NB4 (cell line): Measurements from ENCODE around the gene TNFSF15.

ENCODE experiments used
- DNase-seq: peaks from one replicate; pipeline ENCODE4 v3.0.0; 2010; ENCODE audit warnings: low read depth
- H3K4me3 ChIP-seq: one replicate; pipeline ENCODE4 v1.5.1; 2011; ENCODE audit warnings: mild to moderate bottlenecking, low read depth, low read length, moderate library complexity
- CTCF ChIP-seq: IDR thresholded peaks from one replicate; pipeline ENCODE4 v1.5.1; 2012; ENCODE audit warnings: low read depth, low read length
- MAX ChIP-seq: IDR thresholded peaks from 2 replicates; pipeline ENCODE4 v1.6.1; 2011; ENCODE audit warnings: low read depth, low read length
- MYC ChIP-seq: IDR thresholded peaks from 2 replicates; pipeline ENCODE4 v1.6.1; 2011; ENCODE audit warnings: low read depth, low read length
- POLR2A ChIP-seq: IDR thresholded peaks from 2 replicates; pipeline ENCODE4 v1.6.1; 2011; ENCODE audit warnings: mild to moderate bottlenecking; ENCODE audit not compliant: insufficient read length; ENCODE audit errors: extremely low read depth

The TNFSF15 gene

GRCh38 chr9:114799925-114800324, 5.9 kb downstream of the TNFSF15 start:
- TF ChIP-seq POLR2A (no peak), MAX (no peak), MYC (no peak), CTCF (no peak)
- no peak for DNase-seq
- no peak overlapping the region for H3K4me3 ChIP-seq

- DNase-seq = no peak
- H3K4me3 ChIP-seq = no peak overlapping the region
- TF ChIP-seq POLR2A = no peak
These were observed 6.4 kb downstream of the TNFSF15 start for GRCh38 chr9:114799441-114799840.

GRCh38 chr9:114798780-114799427, 6.9 kb downstream of the TNFSF15 start:
- DNase-seq = no peak
- no peak overlapping the region for H3K4me3 ChIP-seq
- TF ChIP-seq CTCF = no peak
- no peak for TF ChIP-seq MAX
- no peak for TF ChIP-seq MYC

- no peak overlapping the region for H3K4me3 ChIP-seq
- no peak for DNase-seq
- TF ChIP-seq CTCF (no peak), MYC (no peak), MAX (no peak), POLR2A (no peak)
These were observed 7.7 kb downstream of the TNFSF15 start for GRCh38 chr9:114798101-114798500.

GRCh38 chr9:114792396-114792795, 13.4 kb downstream of the TNFSF15 start:
- DNase-seq = no peak
- no peak overlapping the region for H3K4me3 ChIP-seq
- no peak for TF ChIP-seq MYC
- no peak for TF ChIP-seq POLR2A
- no peak for TF ChIP-seq MAX
- no peak for TF ChIP-seq CTCF

GRCh38 chr9:114791736-114792135, 14.1 kb downstream of the TNFSF15 start:
- no peak for DNase-seq
- TF ChIP-seq POLR2A (no peak), MYC (no peak), MAX (no peak), CTCF (no peak)
- H3K4me3 ChIP-seq = no peak overlapping the region
